Left ventricle myocardium inferior (tissue), 1 donor: Measurements from ENCODE around the gene LHX5. TPM values are rescaled to one million over a fixed set of nuclear protein-coding genes. Genes with fewer than 3 reads are reported as not detected.

Experiments
- DNase-seq: peaks from one replicate; pipeline ENCODE4 v3.0.0-alpha.2; 2020
- H3K27ac ChIP-seq: fragments of 200-600 bp; replicated peaks from 2 replicates; pipeline ENCODE4 v1.8.0; 2021
- H3K27me3 ChIP-seq: fragments of 200-600 bp; 2 replicates; pipeline ENCODE4 v1.8.0; 2021; ENCODE audit warnings: low read depth
- H3K36me3 ChIP-seq: fragments of 200-600 bp; 2 replicates; pipeline ENCODE4 v1.8.0; 2021
- H3K4me1 ChIP-seq: fragments of 200-600 bp; 2 replicates; pipeline ENCODE4 v1.8.0; 2021
- H3K4me3 ChIP-seq: fragments of 200-600 bp; 2 replicates; pipeline ENCODE4 v1.8.0; 2021; ENCODE audit warnings: mild to moderate bottlenecking, moderate library complexity
- H3K9me3 ChIP-seq: fragments of 200-600 bp; replicated peaks from 2 replicates; pipeline ENCODE4 v1.8.0; 2021
- CTCF ChIP-seq: fragments of 200-600 bp; IDR thresholded peaks from 2 replicates; pipeline ENCODE4 v1.8.0; 2021; ENCODE audit warnings: antibody characterized with exemption, mild to moderate bottlenecking, borderline replicate concordance
- intact Hi-C: fragments of 100-400 bp; cut with micrococcal nuclease; formaldehyde crosslinking; loops from one replicate; pipeline ENCODE4 v1.11.0; 2022
- total RNA-seq: library from RNA; stranded (reverse); fragmentation: NEBNext Ultra II Directional; extraction: Animal tissue kit (Norgen Biotek cat#: 25700); gene quantifications from one replicate; pipeline ENCODE4 v1.2.1, GENCODE V29; 2021
- donor health status: DM: no; HTN: yes; CAD: no; lungs with severe emphysema.

Gene LHX5
- total RNA-seq, 1 donor from 2014 or later, result not detected

- TF ChIP-seq CTCF, result no peak
- Histone ChIP-seq H3K4me1 (peaks cover 57% of the 10 kb centered on the region), H3K27me3 (peaks cover 100% of the 10 kb centered on the region), H3K27ac (no peak overlapping the region), H3K4me3 (peak overlapping the region; percentile 53), H3K36me3 (no peaks in the 10 kb centered on the region), H3K9me3 (no peaks in the 10 kb centered on the region)
- intact Hi-C loops, result loop anchor here (5.0 kb wide), 1 partner anchor 447 kb away; no protein-coding TSS in a partner anchor
- no peak for DNase-seq
Measured at GRCh38 chr12:113464852-113465719, 6.6 kb downstream of the LHX5 start.

DNA sequence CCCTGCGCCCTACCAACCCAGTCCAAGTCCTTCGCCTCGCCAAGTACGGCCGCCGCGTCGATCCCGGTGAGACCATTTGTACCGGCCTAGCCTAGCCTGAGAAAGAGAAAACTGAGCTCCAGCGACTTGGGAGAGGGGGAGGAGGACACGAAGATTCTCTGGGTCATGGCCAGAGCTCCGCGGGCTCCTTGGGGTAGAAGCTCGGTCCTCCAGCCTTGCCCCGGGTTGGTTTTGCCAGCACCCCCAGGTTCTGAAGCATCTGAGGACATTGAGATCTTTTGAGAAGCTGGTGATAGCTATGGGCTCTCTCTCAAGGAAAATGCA is 7.3 kb downstream of the LHX5 start:
- intact Hi-C loops, result loop anchor here (5.0 kb wide), 1 partner anchor 448 kb away; no protein-coding TSS in a partner anchor

GRCh38 chr12:113463746-113464451 is 7.8 kb downstream of the LHX5 start:
- Histone ChIP-seq H3K27me3 (peaks cover 100% of the 10 kb centered on the region), H3K4me3 (peak overlapping the region; percentile 53)
- no peak for TF ChIP-seq CTCF

More for the DNA sequence above, 7.3 kb downstream of the LHX5 start:
- no peak for TF ChIP-seq CTCF
- Histone ChIP-seq H3K4me3 (peak overlapping the region; percentile 53), H3K27ac (no peak overlapping the region), H3K36me3 (no peaks in the 10 kb centered on the region), H3K27me3 (peaks cover 100% of the 10 kb centered on the region), H3K4me1 (peaks cover 57% of the 10 kb centered on the region), H3K9me3 (no peaks in the 10 kb centered on the region)
- no peak for DNase-seq

GRCh38 chr12:113462998-113463745 is 8.5 kb downstream of the LHX5 start:
- intact Hi-C loops, result loop anchor here (5.0 kb wide), 1 partner anchor 449 kb away; no protein-coding TSS in a partner anchor
- Histone ChIP-seq H3K27me3 (peaks cover 100% of the 10 kb centered on the region), H3K4me3 (peak overlapping the region; percentile 53), H3K9me3 (no peaks in the 10 kb centered on the region), H3K4me1 (peaks cover 55% of the 10 kb centered on the region), H3K36me3 (no peaks in the 10 kb centered on the region), H3K27ac (no peak overlapping the region)
- no peak for TF ChIP-seq CTCF
- DNase-seq, result no peak

More at GRCh38 chr12:113463746-113464451, 7.8 kb downstream of the LHX5 start:
- H3K4me1 ChIP-seq, result peaks cover 57% of the 10 kb centered on the region
- no peak for DNase-seq
- intact Hi-C loops, result loop anchor here (5.0 kb wide), 1 partner anchor 448 kb away; no protein-coding TSS in a partner anchor
- no peaks in the 10 kb centered on the region for H3K9me3 ChIP-seq
- no peak overlapping the region for H3K27ac ChIP-seq
- H3K36me3 ChIP-seq, result no peaks in the 10 kb centered on the region
